Liver (tissue), 9 donors: ENCODE results near the gene PLXNA3. TPM values are rescaled to one million over a fixed set of nuclear protein-coding genes. Genes with fewer than 3 reads are reported as not detected.

Experiments
- DNase-seq: peaks from one replicate; pipeline ENCODE4 v3.0.0-alpha.2; 2017; ENCODE audit warnings: low spot score
- H3K27ac ChIP-seq, 2 donors: one replicate each; pipeline ENCODE4 v1.7.0; 2013; ENCODE audit warnings: inconsistent platforms in 2 of 2, low read length in 2 of 2, control low read depth in 1 of 2, low read depth in 1 of 2, mild to moderate bottlenecking in 1 of 2
- H3K27me3 ChIP-seq, 4 donors: one replicate each; pipeline versions ENCODE4 v1.6.1 to v1.7.0; 2013; ENCODE audit warnings: low read length in 3 of 4, inconsistent platforms in 1 of 4, mild to moderate bottlenecking in 1 of 4, moderate library complexity in 1 of 4; ENCODE audit not compliant: control insufficient read depth in 4 of 4, insufficient read depth in 4 of 4
- H3K36me3 ChIP-seq, 4 donors: one replicate each; pipeline versions ENCODE4 v1.6.1 to v1.7.0; 2013; ENCODE audit warnings: low read length in 3 of 4, mild to moderate bottlenecking in 3 of 4, low read depth in 1 of 4, moderate library complexity in 1 of 4; ENCODE audit not compliant: control insufficient read depth in 4 of 4, insufficient read depth in 3 of 4
- H3K4me1 ChIP-seq, 4 donors: one replicate each; pipeline versions ENCODE4 v1.6.1 to v1.7.0; 2013; ENCODE audit warnings: low read length in 3 of 4, mild to moderate bottlenecking in 3 of 4, moderate library complexity in 1 of 4; ENCODE audit not compliant: control insufficient read depth in 4 of 4, insufficient read depth in 4 of 4
- H3K4me3 ChIP-seq, 3 donors: one replicate each; pipeline versions ENCODE4 v1.6.1 to v1.7.0; 2013; ENCODE audit warnings: low read length in 3 of 3, control low read depth in 1 of 3, low read depth in 1 of 3, mild to moderate bottlenecking in 1 of 3
- H3K9ac ChIP-seq, 2 donors: one replicate each; pipeline ENCODE4 v1.7.0; 2013; ENCODE audit warnings: low read length in 2 of 2, mild to moderate bottlenecking in 2 of 2, moderate library complexity in 2 of 2, control low read depth in 1 of 2, low read depth in 1 of 2
- H3K9me3 ChIP-seq, 4 donors: one replicate each; pipeline versions ENCODE4 v1.6.1 to v1.7.0; 2013; ENCODE audit warnings: low read length in 3 of 4; ENCODE audit not compliant: control insufficient read depth in 4 of 4
- ATF3 ChIP-seq: IDR thresholded peaks from 2 replicates; pipeline ENCODE4 v1.6.1; 2016; ENCODE audit warnings: antibody characterized with exemption
- CTCF ChIP-seq: fragments of 150-350 bp; IDR thresholded peaks from 2 replicates; pipeline ENCODE4 v1.5.1; 2017; ENCODE audit warnings: improper control_type of control experiment, low read depth, low read length; ENCODE audit not compliant: missing input control
- FOXA1 ChIP-seq: IDR thresholded peaks from 2 replicates; pipeline ENCODE4 v1.6.1; 2016; ENCODE audit warnings: antibody characterized with exemption
- FOXA2 ChIP-seq: IDR thresholded peaks from 2 replicates; pipeline ENCODE4 v1.6.1; 2016; ENCODE audit warnings: antibody characterized with exemption
- GABPA ChIP-seq, 2 donors: IDR thresholded peaks in 1 of 2; conservative IDR thresholded peaks in 1 of 2; 2 replicates each; pipeline ENCODE4 v1.6.1; 2016; ENCODE audit warnings: antibody characterized with exemption in 2 of 2, mild to moderate bottlenecking in 1 of 2, moderate library complexity in 1 of 2
- HNF4A ChIP-seq, 2 donors: conservative IDR thresholded peaks; 2 replicates each; pipeline ENCODE4 v1.6.1; 2016; ENCODE audit warnings: antibody characterized with exemption in 2 of 2, mild to moderate bottlenecking in 2 of 2
- HNF4G ChIP-seq: IDR thresholded peaks from 2 replicates; pipeline ENCODE4 v1.6.1; 2016; ENCODE audit warnings: antibody characterized with exemption
- JUND ChIP-seq, 2 donors: IDR thresholded peaks; 2 replicates each; pipeline ENCODE4 v1.6.1; 2016; ENCODE audit warnings: antibody characterized with exemption in 2 of 2
- MAX ChIP-seq: IDR thresholded peaks from 2 replicates; pipeline ENCODE4 v1.6.1; 2016; ENCODE audit warnings: antibody characterized with exemption
- RAD21 ChIP-seq, 2 donors: IDR thresholded peaks; 2 replicates each; pipeline ENCODE4 v1.6.1; 2016; ENCODE audit warnings: antibody characterized with exemption in 2 of 2, mild to moderate bottlenecking in 2 of 2
- REST ChIP-seq: IDR thresholded peaks from 2 replicates; pipeline ENCODE4 v1.6.1; 2016; ENCODE audit warnings: antibody characterized with exemption, mild to moderate bottlenecking
- RXRA ChIP-seq, 2 donors: IDR thresholded peaks; 2 replicates each; pipeline ENCODE4 v1.6.1; 2017 to 2018; ENCODE audit warnings: antibody characterized with exemption in 2 of 2, mild to moderate bottlenecking in 1 of 2
- SP1 ChIP-seq: IDR thresholded peaks from 2 replicates; pipeline ENCODE4 v1.6.1; 2018; ENCODE audit warnings: antibody characterized with exemption, mild to moderate bottlenecking
- TAF1 ChIP-seq: conservative IDR thresholded peaks from 2 replicates; pipeline ENCODE4 v1.6.1; 2016; ENCODE audit warnings: antibody characterized with exemption, mild to moderate bottlenecking
- YY1 ChIP-seq: IDR thresholded peaks from 2 replicates; pipeline ENCODE4 v1.6.1; 2016; ENCODE audit warnings: antibody characterized with exemption, mild to moderate bottlenecking
- ZBTB33 ChIP-seq: IDR thresholded peaks from 2 replicates; pipeline ENCODE4 v1.6.1; 2016; ENCODE audit warnings: antibody characterized with exemption
- WGBS: extraction: QIAGEN DNeasy Blood & Tissue Kit; methylation state at CpG from one replicate; pipeline ENCODE4 v1.1.7; 2013; 5-methylcytosine and 5-hydroxymethylcytosine counted together
- polyA plus RNA-seq, 2 donors: library from polyadenylated mRNA; stranded (reverse) in 1 of 2; unstranded in 1 of 2; fragments of 200-250 nt in 1 of 2; fragments of >200 nt in 1 of 2; fragmentation: Nextera tagmentation in 1 of 2; extraction: Ambion mirVana in 1 of 2; gene quantifications; one replicate each; pipeline versions ENCODE4 v1.2.1 to v1.2.3, GENCODE V29; 2013 to 2015
- total RNA-seq, 2 donors: library from RNA; depleted of rRNA; stranded (reverse); fragments of >200 nt; gene quantifications; one replicate each; pipeline ENCODE4 v1.2.3, GENCODE V29; 2014
- donor health status: healthy.
- donor health status: healthy.
- donor health status: healthy.
- donor health status: healthy.
- donor health status: healthy.

PLXNA3 gene
- total and polyA plus RNA-seq, 4 donors = 1.1 to 1.7 (median 1.5) TPM

- H3K4me3 ChIP-seq = no peak overlapping the region
- 86% methylated on average over 28 of the region's 28 CpGs for WGBS
- H3K4me1 ChIP-seq = no peaks in the 10 kb centered on the region
- no peak for DNase-seq
- no peak overlapping the region for H3K9ac ChIP-seq
- H3K36me3 ChIP-seq = no peaks in the 10 kb centered on the region
- no peaks in the 10 kb centered on the region for H3K9me3 ChIP-seq
- H3K27ac ChIP-seq = no peak overlapping the region
- TF ChIP-seq CTCF = no peak
- no peak for TF ChIP-seq TAF1
- TF ChIP-seq RXRA (IDR thresholded peaks at IDR 0.05) = no peak
- no peak for TF ChIP-seq JUND (IDR thresholded peaks at IDR 0.05)
- no peaks in the 10 kb centered on the region for H3K27me3 ChIP-seq
Observed at GRCh38 chrX:154472685-154473632, 14.9 kb downstream of the PLXNA3 start.

GRCh38 chrX:154473683-154474082, 15.6 kb downstream of the PLXNA3 start:
- 93% methylated on average over 7 of the region's 7 CpGs for WGBS
- H3K36me3 ChIP-seq = no peaks in the 10 kb centered on the region
- H3K4me3 ChIP-seq = no peak overlapping the region

More at GRCh38 chrX:154473683-154474082, 15.6 kb downstream of the PLXNA3 start:
- no peak overlapping the region for H3K27ac ChIP-seq
- DNase-seq = no peak
- H3K9ac ChIP-seq = no peak overlapping the region
- TF ChIP-seq YY1 (no peak), MAX (no peak), RXRA (IDR thresholded peaks at IDR 0.05) (no peak), FOXA2 (no peak), GABPA (IDR thresholded peaks at IDR 0.05 in 1 of 2, conservative IDR thresholded peaks at IDR 0.05 in 1 of 2) (no peak), HNF4G (no peak), ZBTB33 (no peak), CTCF (no peak), FOXA1 (no peak), HNF4A (conservative IDR thresholded peaks at IDR 0.05) (no peak), JUND (IDR thresholded peaks at IDR 0.05) (no peak), ATF3 (no peak), REST (no peak), SP1 (no peak), RAD21 (IDR thresholded peaks at IDR 0.05) (no peak)
- H3K4me1 ChIP-seq = peaks cover 0 to 3% (median 1%) of the 10 kb centered on the region in 4 donors
- H3K9me3 ChIP-seq = no peaks in the 10 kb centered on the region
- H3K27me3 ChIP-seq = no peaks in the 10 kb centered on the region
